ENCODE data around the gene DMBX1. TPM values are rescaled to one million over a fixed set of nuclear protein-coding genes. Genes with fewer than 3 reads are reported as not detected.

Gene DMBX1
- total and polyA plus RNA-seq, 4 experiments from 2014 or later, result not detected

DNA sequence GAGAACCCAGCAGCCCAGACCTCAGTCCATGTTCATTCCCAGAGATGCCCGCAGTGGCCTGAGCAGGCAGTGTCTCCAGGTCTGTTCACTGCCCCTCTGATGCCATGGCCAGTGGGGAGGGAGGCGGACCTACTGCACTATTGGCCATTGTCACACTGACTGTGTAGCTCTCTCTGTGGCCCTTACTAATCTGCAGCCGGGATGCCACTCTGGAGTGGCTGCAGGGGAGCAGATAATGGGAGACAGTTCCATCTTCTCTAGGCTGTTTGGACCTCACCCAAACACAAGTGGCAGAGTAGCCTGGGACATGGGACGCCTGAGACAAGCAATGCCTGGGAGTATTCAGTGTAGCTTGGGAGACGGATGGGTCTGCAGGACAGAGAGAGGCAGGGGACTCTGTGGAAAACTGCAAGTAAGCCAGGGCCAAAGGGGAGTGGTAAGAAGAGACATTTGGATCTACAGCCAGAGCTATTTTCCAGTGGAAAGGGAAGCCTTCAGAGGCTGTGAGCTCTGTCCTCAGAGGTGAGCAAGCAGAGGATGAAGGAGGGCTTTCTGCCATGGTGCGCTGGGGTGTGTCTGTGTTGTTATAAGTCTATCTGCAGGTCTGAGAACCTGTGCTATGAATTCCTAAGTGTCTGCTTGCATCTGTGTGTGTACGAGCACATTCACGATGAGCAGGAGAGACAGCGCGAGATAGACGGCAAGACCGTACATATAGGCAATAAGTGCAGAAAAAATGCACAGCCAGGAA is 26.7 kb downstream of the DMBX1 start:
- ChIA-PET CTCF (ENCODE audit: partially characterized antibody) (interaction anchor here (1.2 kb wide), 1 partner anchor 11 kb away, joined by 3 read pairs; no protein-coding TSS in a partner anchor), POLR2A (ENCODE audit: partially characterized antibody) (no interaction called here)
- Histone ChIP-seq H3K27ac (ENCODE audit: low read depth, low read length) (no peak overlapping the region), H3K9me3 (ENCODE audit: control insufficient read depth in 1 of 2, low read length in 2 of 2) (no peaks in the 10 kb centered on the region), H3K4me1 (ENCODE audit: insufficient read depth, low read length) (no peaks in the 10 kb centered on the region), H3K4me3 (ENCODE audit: low read length in 2 of 2) (no peak overlapping the region), H3K36me3 (ENCODE audit: insufficient read depth, low read length) (no peaks in the 10 kb centered on the region), H3K27me3 (ENCODE audit: insufficient read depth, low read length) (no peaks in the 10 kb centered on the region)
- Mint-ChIP-seq H3K27me3 (peaks cover 25 to 39% of the 10 kb centered on the region in 2 donors), H3K4me1 (peaks cover 0 to 4% (median under 1%) of the 10 kb centered on the region in 4 donors), H3K36me3 (no peaks in the 10 kb centered on the region), H3K9me3 (no peaks in the 10 kb centered on the region), H3K27ac (no peak overlapping the region), H3K4me3 (no peak overlapping the region)
- no peak for DNase-seq
- intact Hi-C loops (cut with micrococcal nuclease), result no loop called here

DNA sequence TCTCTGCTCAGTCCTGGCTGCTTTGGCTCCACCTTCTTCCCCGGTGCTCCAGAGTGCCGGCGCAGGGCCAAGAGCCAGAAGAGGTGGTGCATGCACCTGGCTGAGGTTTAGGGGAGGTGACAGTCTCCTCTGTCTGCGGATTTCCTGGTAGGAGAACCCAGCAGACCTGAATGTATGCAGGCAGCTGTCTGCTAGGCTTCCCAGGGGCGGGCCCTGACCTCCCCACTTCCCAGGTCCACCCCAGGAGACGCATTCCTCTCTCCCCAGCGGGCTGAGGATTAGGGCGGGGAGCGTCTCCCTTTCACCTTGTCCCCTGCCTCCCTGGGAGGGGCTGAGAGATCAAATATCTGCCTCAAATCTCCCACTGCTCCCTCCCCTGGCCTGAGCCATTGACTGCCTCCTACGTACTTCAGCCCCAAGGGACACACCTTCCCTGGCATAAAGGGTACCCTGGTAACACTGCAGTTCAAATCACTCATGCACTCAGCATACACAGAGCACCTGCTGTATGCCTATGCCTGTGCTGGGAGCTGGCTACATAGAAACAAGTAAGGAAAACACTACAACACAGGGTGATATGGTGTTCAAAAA is 27.5 kb downstream of the DMBX1 start:
- ChIA-PET POLR2A (ENCODE audit: partially characterized antibody) (no interaction called here), CTCF (ENCODE audit: partially characterized antibody) (interaction anchor here (1.2 kb wide), 1 partner anchor 10 kb away, joined by 3 read pairs; no protein-coding TSS in a partner anchor)
- Histone ChIP-seq H3K4me1 (ENCODE audit: insufficient read depth, low read length) (no peaks in the 10 kb centered on the region), H3K9me3 (ENCODE audit: control insufficient read depth in 1 of 2, low read length in 2 of 2) (no peaks in the 10 kb centered on the region), H3K27ac (ENCODE audit: low read depth, low read length) (no peak overlapping the region), H3K27me3 (ENCODE audit: insufficient read depth, low read length) (no peaks in the 10 kb centered on the region), H3K36me3 (ENCODE audit: insufficient read depth, low read length) (no peaks in the 10 kb centered on the region), H3K4me3 (ENCODE audit: low read length in 2 of 2) (no peak overlapping the region)
- Mint-ChIP-seq H3K27ac (no peak overlapping the region), H3K4me3 (no peak overlapping the region), H3K27me3 (peaks cover 21 to 35% of the 10 kb centered on the region in 2 donors), H3K4me1 (peaks cover 3 to 4% (median 4%) of the 10 kb centered on the region in 4 donors), H3K9me3 (no peaks in the 10 kb centered on the region), H3K36me3 (no peaks in the 10 kb centered on the region)
- DNase-seq, result no peak
- intact Hi-C loops (cut with micrococcal nuclease), result no loop called here

DNA sequence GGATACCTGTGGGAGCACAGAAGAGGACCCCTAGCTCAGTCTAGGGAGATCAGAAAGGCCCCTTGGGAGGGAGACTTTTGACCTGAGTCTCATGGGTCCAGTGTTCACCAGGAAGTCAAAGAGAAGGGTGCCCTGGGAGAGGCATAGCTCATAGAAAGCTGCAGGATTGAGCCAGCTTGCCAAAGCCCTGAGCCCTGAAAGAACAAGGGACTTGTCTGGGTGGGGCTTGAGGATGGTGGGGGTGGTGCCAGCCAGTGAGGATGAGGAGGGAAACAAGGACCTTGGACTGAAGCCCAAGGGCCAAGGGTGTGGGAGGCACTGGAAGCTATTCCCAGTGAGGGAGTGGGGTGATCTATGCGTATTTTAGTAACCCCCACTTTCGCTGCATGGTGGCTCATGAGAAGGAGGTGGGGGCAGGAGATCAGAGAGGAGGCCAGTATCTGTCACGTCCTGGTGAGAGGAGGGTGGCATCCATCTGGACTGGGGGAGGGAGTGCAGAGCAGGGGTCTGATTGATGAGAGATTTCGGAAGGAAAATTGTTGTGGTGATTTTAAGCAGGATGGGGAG is 28.4 kb downstream of the DMBX1 start:
- ChIA-PET CTCF (ENCODE audit: partially characterized antibody) (interaction anchor here (0.9 to 1.2 kb wide), 2 partner anchors 9 to 11 kb away, joined by 3 read pairs; no protein-coding TSS in a partner anchor), POLR2A (ENCODE audit: partially characterized antibody) (interaction anchor here (0.6 kb wide), 1 partner anchor 20 kb away, joined by 3 read pairs; no protein-coding TSS in a partner anchor)
- no peak for DNase-seq
- H3K9me3 ChIP-seq (ENCODE audit: control insufficient read depth in 1 of 2, low read length in 2 of 2), result no peaks in the 10 kb centered on the region
- Mint-ChIP-seq H3K27ac (no peak overlapping the region), H3K9me3 (no peaks in the 10 kb centered on the region), H3K4me1 (peaks cover 4 to 10% (median 5%) of the 10 kb centered on the region in 4 donors), H3K36me3 (no peaks in the 10 kb centered on the region), H3K27me3 (peaks cover 21 to 31% of the 10 kb centered on the region in 2 donors), H3K4me3 (no peak overlapping the region)
- no peak overlapping the region for H3K4me3 ChIP-seq (ENCODE audit: low read length in 2 of 2)
- intact Hi-C loops (cut with micrococcal nuclease), result no loop called here
- H3K27ac ChIP-seq (ENCODE audit: low read depth, low read length), result no peak overlapping the region
- H3K27me3 ChIP-seq (ENCODE audit: insufficient read depth, low read length), result no peaks in the 10 kb centered on the region
- no peaks in the 10 kb centered on the region for H3K36me3 ChIP-seq (ENCODE audit: insufficient read depth, low read length)
- peaks cover 5% of the 10 kb centered on the region for H3K4me1 ChIP-seq (ENCODE audit: insufficient read depth, low read length)

DNA sequence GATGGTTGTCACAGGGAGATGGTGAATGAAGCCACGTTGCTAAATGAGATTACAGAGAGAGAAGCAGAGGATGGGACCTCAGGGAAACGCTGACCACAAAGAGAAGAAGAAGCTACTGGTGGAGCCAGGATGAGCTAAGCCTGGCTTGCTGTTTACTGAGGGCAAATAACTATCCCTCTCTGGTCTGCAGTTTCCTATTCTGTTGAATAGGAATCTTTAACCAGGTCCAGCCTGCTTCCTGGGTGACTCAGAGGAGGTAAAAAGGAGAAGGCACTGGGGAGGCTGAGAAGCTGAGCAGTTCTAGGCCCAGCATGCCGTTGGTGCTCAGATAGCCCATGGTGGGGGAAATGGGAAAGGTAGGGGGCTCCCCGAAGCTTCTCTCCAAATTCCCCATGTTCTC is 29.6 kb downstream of the DMBX1 start:
- POLR2A ChIA-PET (ENCODE audit: partially characterized antibody), result no interaction called here
- CTCF ChIA-PET (ENCODE audit: partially characterized antibody), result no interaction called here

DNA sequence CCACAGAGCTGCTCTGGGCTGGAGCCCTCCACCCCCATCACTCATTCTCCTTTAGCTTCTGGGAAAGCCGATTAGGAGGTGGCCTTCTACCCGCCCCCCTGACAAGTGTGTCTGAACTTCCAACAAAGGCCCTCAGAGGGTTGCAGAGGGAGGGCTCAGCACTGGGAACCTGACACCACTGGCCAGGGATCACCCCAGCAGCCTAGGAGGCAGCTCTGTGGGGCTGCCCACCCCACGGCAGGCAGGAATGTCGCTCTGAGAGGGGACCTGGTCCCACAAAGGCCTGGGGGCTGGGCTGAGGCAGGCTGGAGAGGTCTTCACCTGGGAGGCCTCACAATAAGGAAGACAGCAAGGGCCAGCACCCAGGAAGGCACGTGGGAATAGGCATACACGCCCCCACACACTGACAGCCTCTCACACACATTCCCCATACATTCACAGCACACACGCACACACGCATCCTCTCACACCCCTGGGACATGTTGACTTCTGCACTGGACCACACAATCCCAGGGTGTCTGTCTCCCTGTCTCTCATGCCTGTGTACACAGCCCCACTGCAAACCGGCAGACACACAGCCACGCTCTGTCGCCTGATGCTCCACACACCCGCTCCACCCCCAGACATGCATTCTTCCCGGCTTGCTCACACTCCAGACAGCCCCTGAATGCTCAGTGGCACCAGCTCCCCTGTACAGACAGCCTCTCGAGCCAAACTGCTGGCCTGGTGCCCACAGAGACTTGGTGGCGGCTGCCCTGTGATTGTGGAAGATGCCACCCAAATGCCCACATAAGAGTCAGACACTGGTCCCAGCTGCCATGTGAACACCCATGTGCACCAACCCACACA is 30.7 kb downstream of the DMBX1 start:
- H3K4me1 Mint-ChIP-seq, result peaks cover 4 to 10% (median 5%) of the 10 kb centered on the region in 4 donors
- no peak overlapping the region for H3K27ac ChIP-seq (ENCODE audit: low read depth, low read length)
- no peaks in the 10 kb centered on the region for H3K36me3 Mint-ChIP-seq
- intact Hi-C loops (cut with micrococcal nuclease), result no loop called here
- H3K4me1 ChIP-seq (ENCODE audit: insufficient read depth, low read length), result peaks cover 5% of the 10 kb centered on the region
- no peak overlapping the region for H3K4me3 Mint-ChIP-seq
- POLR2A ChIA-PET (ENCODE audit: partially characterized antibody), result no interaction called here
- no peaks in the 10 kb centered on the region for H3K27me3 ChIP-seq (ENCODE audit: insufficient read depth, low read length)
- no peak overlapping the region for H3K4me3 ChIP-seq (ENCODE audit: low read length in 2 of 2)
- CTCF ChIA-PET (ENCODE audit: partially characterized antibody), result interaction anchor here (0.6 to 1.8 kb wide), 2 partner anchors 9 to 73 kb away, joined by 3 to 5 read pairs; no protein-coding TSS in a partner anchor
- H3K9me3 ChIP-seq (ENCODE audit: control insufficient read depth in 1 of 2, low read length in 2 of 2), result no peaks in the 10 kb centered on the region
- no peaks in the 10 kb centered on the region for H3K9me3 Mint-ChIP-seq
- no peak overlapping the region for H3K27ac Mint-ChIP-seq
- H3K27me3 Mint-ChIP-seq, result peaks cover 22 to 29% of the 10 kb centered on the region in 2 donors
- no peak for DNase-seq
- no peaks in the 10 kb centered on the region for H3K36me3 ChIP-seq (ENCODE audit: insufficient read depth, low read length)

More for the DNA sequence above, 29.6 kb downstream of the DMBX1 start:
- Histone ChIP-seq H3K27ac (ENCODE audit: low read depth, low read length) (no peak overlapping the region), H3K27me3 (ENCODE audit: insufficient read depth, low read length) (no peaks in the 10 kb centered on the region), H3K9me3 (ENCODE audit: control insufficient read depth in 1 of 2, low read length in 2 of 2) (no peaks in the 10 kb centered on the region), H3K4me1 (ENCODE audit: insufficient read depth, low read length) (peaks cover 5% of the 10 kb centered on the region), H3K4me3 (ENCODE audit: low read length in 2 of 2) (no peak overlapping the region), H3K36me3 (ENCODE audit: insufficient read depth, low read length) (no peaks in the 10 kb centered on the region)
- Mint-ChIP-seq H3K27ac (no peak overlapping the region), H3K27me3 (peaks cover 18 to 27% of the 10 kb centered on the region in 2 donors), H3K4me3 (no peak overlapping the region), H3K4me1 (peaks cover 4 to 10% (median 5%) of the 10 kb centered on the region in 4 donors), H3K36me3 (no peaks in the 10 kb centered on the region), H3K9me3 (no peaks in the 10 kb centered on the region)
- no peak for DNase-seq
- intact Hi-C loops (cut with micrococcal nuclease), result no loop called here

DNA sequence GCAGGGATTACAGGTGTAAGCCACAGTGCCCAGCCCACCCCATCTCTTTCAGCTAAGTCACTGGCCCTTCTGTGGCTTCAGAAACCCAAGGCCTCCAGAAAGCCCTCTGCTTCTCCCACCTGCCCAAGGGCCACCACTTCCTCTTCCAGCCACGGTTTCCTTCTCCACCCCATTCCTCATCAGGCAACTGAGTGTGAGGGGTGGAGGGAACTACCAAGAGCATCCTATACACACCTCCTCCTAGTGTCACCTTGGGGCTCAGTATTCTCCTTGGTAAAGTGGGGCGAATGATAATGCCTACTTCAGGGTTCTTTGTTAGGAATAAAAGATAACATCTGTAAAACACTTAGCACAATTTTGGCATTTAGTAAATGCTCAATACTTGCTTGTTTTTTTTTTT is 31.8 kb downstream of the DMBX1 start:
- H3K36me3 ChIP-seq (ENCODE audit: insufficient read depth, low read length), result no peaks in the 10 kb centered on the region
- H3K4me1 ChIP-seq (ENCODE audit: insufficient read depth, low read length), result peaks cover 5% of the 10 kb centered on the region
- DNase-seq, result no peak
- Mint-ChIP-seq H3K36me3 (no peaks in the 10 kb centered on the region), H3K27me3 (peaks cover 16 to 27% of the 10 kb centered on the region in 2 donors), H3K4me3 (no peak overlapping the region), H3K4me1 (peaks cover 4 to 10% (median 5%) of the 10 kb centered on the region in 4 donors), H3K27ac (no peak overlapping the region), H3K9me3 (no peaks in the 10 kb centered on the region)
- H3K27me3 ChIP-seq (ENCODE audit: insufficient read depth, low read length), result no peaks in the 10 kb centered on the region
- intact Hi-C loops (cut with micrococcal nuclease), result no loop called here
- POLR2A ChIA-PET (ENCODE audit: partially characterized antibody), result no interaction called here
- no peak overlapping the region for H3K27ac ChIP-seq (ENCODE audit: low read depth, low read length)
- no peaks in the 10 kb centered on the region for H3K9me3 ChIP-seq (ENCODE audit: control insufficient read depth in 1 of 2, low read length in 2 of 2)
- no peak overlapping the region for H3K4me3 ChIP-seq (ENCODE audit: low read length in 2 of 2)
- CTCF ChIA-PET (ENCODE audit: partially characterized antibody), result interaction anchor here (1.4 to 1.8 kb wide), 2 partner anchors 8 to 12 kb away, joined by 4 to 5 read pairs; no protein-coding TSS in a partner anchor
